ENCODE results near the gene CYP2R1. TPM values are rescaled to one million over a fixed set of nuclear protein-coding genes. Genes with fewer than 3 reads are reported as not detected.

The CYP2R1 gene
- total and polyA plus RNA-seq, 2 of the 8 experiments (the other 6 are each of a cell fraction or from before 2014, with no cell fraction given): 8.3 to 12.9 TPM

DNA sequence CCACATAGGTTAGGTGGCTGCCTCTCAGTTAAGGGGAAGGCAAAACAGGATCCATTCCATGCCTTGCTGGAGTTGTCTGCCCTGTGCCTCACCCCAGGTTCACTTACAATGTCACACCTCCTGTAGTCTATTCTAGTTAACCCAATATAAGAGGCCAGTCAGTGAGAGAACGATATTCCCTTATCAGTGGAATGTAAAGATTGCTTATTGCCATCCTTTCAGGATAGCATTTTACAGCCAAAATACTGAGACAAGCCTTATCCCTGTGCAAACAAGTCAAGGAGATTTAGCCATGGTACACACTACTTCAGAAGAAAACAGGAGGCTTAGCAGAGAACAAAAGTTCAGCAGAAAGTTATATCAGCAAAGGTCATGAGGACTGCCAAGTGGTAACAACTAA is 5.5 kb downstream of the CYP2R1 start:
- Histone ChIP-seq H3K79me1 (ENCODE audit: low read depth, low read length) (no peaks in the 10 kb centered on the region), H3K18ac (ENCODE audit: extremely low read depth, low read length) (no peak overlapping the region), H3K9me3 (ENCODE audit: insufficient read depth in 2 of 2, low read depth in 1 of 2, low read length in 1 of 2) (no peaks in the 10 kb centered on the region; a peak in 1 of 4 replicates), H3K4me2 (ENCODE audit: insufficient read depth in 1 of 2, low read depth in 2 of 2, low read length in 2 of 2) (no peak overlapping the region), H3K9ac (replicated peaks in 1 of 4; ENCODE audit: extremely low read depth in 1 of 4, low read depth in 3 of 4, low read length in 3 of 4) (no peak overlapping the region), H3K56ac (replicated peaks; ENCODE audit: insufficient read length, low read depth, low read length) (no peak overlapping the region), H3K23me2 (ENCODE audit: low read depth, low read length) (peaks cover 4% of the 10 kb centered on the region; the same call in 1 of the 2 replicates), H4K20me1 (replicated peaks in 1 of 2; ENCODE audit: control insufficient read depth in 1 of 2, insufficient read depth in 2 of 2, low read length in 2 of 2) (peaks cover 0 to 2% of the 10 kb centered on the region in 2 experiments), H3K4me3 (ENCODE audit: extremely low read depth in 1 of 4, insufficient read depth in 2 of 4, low read depth in 3 of 4, low read length in 4 of 4) (no peak overlapping the region), H4K91ac (replicated peaks; ENCODE audit: insufficient read length, low read length) (no peak overlapping the region), H2BK5ac (ENCODE audit: low read depth, low read length) (no peak overlapping the region), H2BK20ac (ENCODE audit: low read length) (no peak overlapping the region), H2AK5ac (ENCODE audit: low read depth, low read length) (no peak overlapping the region), H3K23ac (ENCODE audit: insufficient read length) (no peak overlapping the region), H4K5ac (ENCODE audit: insufficient read length, low read depth, low read length) (no peak overlapping the region), H3K4ac (replicated peaks; ENCODE audit: insufficient read length, low read depth, low read length) (no peak overlapping the region), H3K27ac (ENCODE audit: low read depth, low read length) (no peak overlapping the region), H2BK120ac (replicated peaks; ENCODE audit: low read depth, low read length) (no peak overlapping the region), H3K27me3 (replicated peaks in 1 of 4; ENCODE audit: control insufficient read depth in 3 of 4, extremely low read depth in 1 of 4, insufficient read depth in 3 of 4, low read length in 3 of 4) (peaks cover 0 to 4% (median 3%) of the 10 kb centered on the region in 4 experiments; a peak in 2 of 7 replicates), H3K79me2 (ENCODE audit: control insufficient read depth in 1 of 2, insufficient read depth in 2 of 2, low read length in 2 of 2) (no peaks in the 10 kb centered on the region), H2BK15ac (ENCODE audit: low read length) (no peak overlapping the region), H3K14ac (ENCODE audit: insufficient read length) (no peak overlapping the region), H3K36me3 (ENCODE audit: control insufficient read depth in 2 of 4, insufficient read depth in 4 of 4, low read length in 3 of 4) (no peaks in the 10 kb centered on the region), H2BK12ac (ENCODE audit: low read depth, low read length) (no peak overlapping the region), H3K4me1 (replicated peaks in 1 of 4; ENCODE audit: control insufficient read depth in 3 of 4, insufficient read depth in 4 of 4, low read length in 3 of 4) (no peaks in the 10 kb centered on the region), H4K8ac (ENCODE audit: extremely low read depth, insufficient read depth, low read length) (no peak overlapping the region), H2AFZ (ENCODE audit: low read length) (no peak overlapping the region)
- no peak for FAIRE-seq
- WGBS, 2 experiments (ENCODE audit: extremely low coverage in 1 of 2, insufficient coverage in 1 of 2, insufficient read length in 1 of 2, insufficient replicate concordance in 2 of 2, low coverage in 1 of 2, low lambda C conversion rate in 2 of 2, missing lambda C conversion rate in 1 of 2): 85% methylated on average over 1 of the region's 1 CpG; no CpG with 5 or more reads in 1 of the 2 experiments
- ChIA-PET CTCF (ENCODE audit: partially characterized antibody) (interaction anchor here (4.3 kb wide), 1 partner anchor 21 kb away, joined by 23 read pairs; no protein-coding TSS in a partner anchor), POLR2A (ENCODE audit: partially characterized antibody) (no interaction called here)
- DNase-seq (ENCODE audit: low read depth in 1 of 2, low spot score in 2 of 2): no peak
- TF ChIP-seq JUN (IDR thresholded peaks at IDR 0.05; ENCODE audit: low read depth, low read length): no peak
- TF ChIP-seq, protein P1, sequence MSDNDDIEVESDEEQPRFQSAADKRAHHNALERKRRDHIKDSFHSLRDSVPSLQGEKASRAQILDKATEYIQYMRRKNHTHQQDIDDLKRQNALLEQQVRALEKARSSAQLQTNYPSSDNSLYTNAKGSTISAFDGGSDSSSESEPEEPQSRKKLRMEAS (IDR thresholded peaks at IDR 0.05): no peak
- no peak for TF ChIP-seq KDM5A (IDR thresholded peaks at IDR 0.05; ENCODE audit: low read length)
